NCI-H2196 (cell line): ENCODE results near the gene DNAJC6.
A peak's percentile ranks its signal among the peaks of the same experiment; 100 is the strongest.
"Not testable (repeated sequence)": the region's sequence is repeated elsewhere in the genome, so short reads cannot be mapped to it uniquely, and the experiment has no call there.

Experiments used
- DNase-seq: peaks from one replicate; lab custom pipeline; 2025; ENCODE audit not compliant: unreplicated experiment; lab: John Stamatoyannopoulos, UW

The DNAJC6 gene

DNA sequence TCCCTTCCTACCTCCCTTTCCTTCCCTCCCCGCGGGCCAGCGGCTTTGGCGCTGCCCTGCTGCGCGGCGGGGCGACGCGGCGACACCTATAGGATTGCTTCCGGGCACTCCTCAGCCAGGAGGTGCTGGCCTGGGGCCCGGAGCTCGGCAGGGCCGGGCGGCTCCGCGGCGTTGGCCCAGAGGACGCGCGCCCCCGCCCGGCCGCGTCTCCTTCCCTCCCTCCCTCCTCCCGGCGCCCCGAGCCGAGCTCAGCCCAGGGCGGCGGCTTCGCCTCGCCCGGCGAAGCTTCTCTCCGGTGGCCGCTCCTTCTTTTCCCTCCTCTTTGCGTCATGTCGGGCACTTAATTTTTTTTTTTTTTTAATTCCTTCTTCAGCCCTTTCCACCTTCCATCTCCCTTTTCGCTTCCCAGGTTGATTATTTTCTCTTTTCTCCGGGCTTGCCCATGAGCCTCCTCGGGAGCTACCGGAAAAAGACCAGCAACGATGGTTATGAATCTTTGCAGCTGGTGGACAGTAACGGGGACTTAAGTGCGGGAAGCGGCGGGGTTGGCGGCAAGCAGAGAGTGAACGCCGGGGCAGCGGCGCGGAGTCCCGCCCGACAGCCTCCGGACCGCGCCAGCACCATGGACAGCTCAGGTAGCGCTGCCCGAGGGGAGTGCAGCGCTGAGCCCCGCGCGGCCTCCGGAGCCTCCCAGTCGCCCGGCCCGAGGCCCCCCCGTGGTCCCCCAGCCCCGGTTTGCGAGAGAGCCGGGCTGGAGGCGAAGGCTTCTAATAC, at the start of gene DNAJC6:
TSS of gene DNAJC6 (plus strand) at position 240 of the 774 bp plus-strand sequence. CDS start at position 443, 203 bp downstream.
- peak; percentile 85 for DNase-seq

DNA sequence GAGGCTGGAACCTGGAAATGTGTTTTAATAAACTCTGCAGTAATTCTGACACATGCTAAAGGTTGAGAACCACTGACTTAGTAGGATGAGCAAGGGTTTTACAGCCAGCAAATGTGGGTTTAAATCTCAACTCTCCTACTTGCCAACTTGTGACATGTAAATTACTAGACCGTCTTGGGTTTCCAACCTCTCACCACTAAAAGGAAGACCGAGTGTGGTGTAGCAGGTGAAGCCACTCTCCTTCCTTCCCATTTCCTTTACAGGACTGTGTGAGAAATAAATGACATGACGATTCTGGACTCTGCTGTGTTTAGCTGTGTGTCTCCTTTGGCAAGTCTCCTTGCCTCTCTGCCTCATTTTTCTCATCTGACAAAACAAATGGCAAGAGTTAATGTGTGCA, 49.5 kb upstream of the DNAJC6 start:
- no peak for DNase-seq

DNA sequence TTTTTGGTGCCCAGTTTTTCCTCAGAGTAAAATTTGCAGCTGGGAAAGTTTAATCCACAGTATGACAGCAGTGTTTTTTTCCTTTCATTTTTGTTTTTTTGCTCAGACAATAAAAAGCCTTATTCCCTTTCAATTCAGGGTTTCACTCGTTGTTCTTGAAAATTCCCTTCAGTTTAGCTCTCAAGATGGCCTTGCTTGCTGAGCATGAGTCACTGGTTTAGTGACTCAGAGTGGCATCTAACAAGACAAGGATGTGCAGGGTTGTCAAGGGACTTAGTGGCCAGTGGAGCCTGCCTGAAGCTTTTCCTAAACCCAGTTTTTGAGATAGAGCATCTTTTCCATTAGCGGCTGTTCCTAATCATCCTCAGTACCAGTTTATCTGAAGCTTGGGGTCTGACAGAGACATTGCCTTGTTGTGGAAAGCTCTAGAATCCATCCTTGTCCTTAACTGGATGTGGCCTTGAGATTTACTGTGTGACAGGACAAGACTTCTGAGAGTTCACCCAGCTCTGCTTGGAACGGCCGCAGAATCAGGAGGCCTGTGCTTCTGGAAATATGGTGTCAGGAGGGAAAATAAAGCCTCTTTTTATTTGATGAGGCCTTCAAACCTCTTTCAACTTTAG, 48.4 kb upstream of the DNAJC6 start:
- DNase-seq, result peak; percentile 12

DNA sequence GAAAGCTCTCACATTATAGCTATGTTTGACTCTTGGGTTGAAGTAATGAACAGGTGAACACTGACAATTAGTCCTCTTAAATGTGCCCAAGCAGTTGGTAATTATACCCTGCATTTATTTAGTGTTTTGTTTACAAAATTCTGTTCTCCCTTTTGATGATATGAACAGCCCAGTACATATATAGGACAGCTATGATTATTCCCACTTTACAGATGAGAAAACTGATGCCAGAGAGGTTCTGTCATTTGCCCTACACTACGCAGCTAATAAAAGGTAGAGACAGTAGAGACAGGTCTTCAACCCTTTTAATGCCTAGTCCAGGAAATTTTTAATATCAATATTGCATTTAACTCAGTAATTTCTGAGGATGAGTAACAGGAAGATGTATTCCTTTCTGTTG, 46.1 kb upstream of the DNAJC6 start:
- DNase-seq, result no peak

DNA sequence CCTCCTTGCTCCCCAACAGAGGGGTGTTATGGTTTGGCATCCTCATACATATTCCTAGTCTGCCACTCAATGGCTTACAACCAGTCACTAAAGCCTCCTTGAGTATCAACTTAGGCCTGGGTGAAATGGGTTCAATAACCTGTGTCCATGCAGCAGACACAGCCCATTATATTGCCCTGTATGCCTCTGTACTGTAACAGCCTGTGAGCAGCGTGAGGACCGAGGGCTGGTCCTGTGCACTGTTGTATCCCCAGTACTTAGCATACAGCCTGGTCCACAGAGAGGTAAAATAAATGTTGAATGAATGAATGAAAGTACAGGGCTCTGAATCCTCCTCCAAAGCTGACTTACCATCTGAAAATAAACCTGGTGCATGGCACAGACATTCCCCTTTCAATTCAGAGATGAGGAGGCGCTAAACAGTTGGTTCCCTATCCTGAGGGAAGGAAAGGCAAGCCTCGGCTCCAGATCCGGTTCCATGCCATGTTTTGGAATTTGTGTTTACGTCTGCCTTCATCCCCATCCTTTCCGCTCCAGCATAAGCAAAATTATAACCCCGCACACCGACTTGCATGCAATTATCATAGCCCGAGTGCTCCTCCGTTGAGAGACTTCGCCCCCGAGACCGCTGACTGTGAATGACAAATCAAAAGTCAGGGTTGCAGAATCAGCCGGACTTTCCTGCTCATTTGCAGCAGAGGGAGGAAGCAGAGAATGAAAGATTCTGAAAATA, 45.0 kb upstream of the DNAJC6 start:
- no peak for DNase-seq

DNA sequence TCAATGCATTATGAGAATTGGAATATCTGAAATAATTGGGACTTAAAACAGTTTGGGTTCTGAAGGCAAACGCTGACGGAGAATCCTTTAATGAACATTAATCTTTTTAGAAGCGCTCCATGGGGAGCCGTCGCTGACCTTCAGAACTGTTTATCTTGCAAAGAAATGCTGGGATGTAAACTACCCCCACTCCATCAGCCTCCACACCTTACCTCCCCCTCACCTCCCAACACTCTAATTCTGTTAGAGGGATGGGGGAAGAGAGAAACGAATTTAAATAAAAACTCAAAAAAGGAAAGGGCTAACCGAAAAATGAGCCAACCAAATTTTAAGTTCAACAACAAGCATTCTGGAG, 44.1 kb upstream of the DNAJC6 start:
- DNase-seq, result no peak

DNA sequence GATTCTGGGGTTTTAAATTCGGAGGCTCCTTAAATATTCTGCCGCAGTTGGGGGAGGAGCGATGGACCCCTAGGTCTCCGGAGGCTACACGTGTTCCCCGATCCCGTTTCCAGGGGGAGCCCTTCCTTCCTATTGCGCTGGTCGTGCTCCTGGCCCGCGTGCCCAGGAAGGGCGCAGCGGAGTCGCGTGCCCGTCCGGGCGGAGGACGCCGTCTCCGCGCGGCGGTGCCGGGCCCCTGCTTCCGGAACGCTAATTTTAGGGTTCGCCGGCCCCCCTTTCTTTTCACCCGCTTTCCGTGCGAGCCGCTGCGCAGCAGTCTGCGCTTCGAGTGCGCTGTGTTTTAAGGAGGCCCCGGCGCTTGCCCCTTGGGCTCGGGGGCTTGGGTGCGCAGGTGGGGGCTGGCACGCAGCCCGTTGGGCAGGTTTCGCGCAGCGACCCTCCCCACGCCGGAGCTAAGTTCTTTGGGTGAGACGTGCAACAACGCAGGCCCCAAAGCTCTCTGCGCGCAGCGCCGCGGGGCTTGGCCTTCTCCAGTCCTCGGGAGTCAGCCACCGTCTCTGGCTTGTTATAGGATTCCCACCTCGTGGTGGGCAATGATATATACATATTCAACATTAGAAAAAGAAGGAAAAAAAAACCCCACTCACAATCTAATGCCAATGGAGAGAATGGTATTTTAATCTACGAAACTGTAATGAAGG, 43.5 kb upstream of the DNAJC6 start:
- no peak for DNase-seq

DNA sequence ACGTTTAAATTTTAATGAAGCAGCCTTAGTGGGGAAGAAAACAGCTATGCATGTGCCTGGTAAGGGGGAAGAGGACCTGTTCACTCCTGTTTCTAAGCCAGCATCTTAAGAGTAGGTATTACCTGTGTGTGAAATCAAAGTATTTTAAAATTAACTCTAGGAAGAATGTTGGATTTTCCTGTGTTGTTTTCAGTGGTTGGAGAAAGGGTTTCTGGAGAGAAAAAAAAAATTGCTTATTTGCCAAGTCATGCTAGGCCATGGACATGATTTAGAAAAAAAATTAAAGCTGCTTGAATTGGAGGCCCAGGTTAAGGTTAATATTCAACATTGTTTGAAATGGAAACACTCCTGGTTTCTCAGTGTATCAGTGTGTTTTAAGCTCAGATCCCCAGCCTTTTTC, 42.9 kb upstream of the DNAJC6 start:
- no peak for DNase-seq

DNA sequence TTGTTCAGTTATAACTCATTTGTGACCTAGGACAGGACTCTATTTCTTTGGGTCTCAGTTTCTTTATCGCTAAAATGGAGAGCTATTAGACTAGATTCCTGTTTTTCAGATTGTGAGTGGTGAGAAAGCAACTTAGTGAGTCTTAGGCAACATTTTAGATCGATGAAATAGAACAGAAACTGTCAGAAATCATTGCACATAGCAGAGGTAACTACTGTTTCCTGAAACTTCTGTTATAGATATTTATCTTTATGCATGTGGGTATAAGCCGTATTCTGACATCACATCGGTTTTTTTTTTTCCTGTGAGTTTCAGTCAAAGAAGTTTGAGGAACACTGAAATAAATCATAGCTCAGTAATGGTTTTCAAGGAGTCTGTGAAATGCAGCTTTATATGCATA, 42.1 kb upstream of the DNAJC6 start:
- DNase-seq, result no peak

DNA sequence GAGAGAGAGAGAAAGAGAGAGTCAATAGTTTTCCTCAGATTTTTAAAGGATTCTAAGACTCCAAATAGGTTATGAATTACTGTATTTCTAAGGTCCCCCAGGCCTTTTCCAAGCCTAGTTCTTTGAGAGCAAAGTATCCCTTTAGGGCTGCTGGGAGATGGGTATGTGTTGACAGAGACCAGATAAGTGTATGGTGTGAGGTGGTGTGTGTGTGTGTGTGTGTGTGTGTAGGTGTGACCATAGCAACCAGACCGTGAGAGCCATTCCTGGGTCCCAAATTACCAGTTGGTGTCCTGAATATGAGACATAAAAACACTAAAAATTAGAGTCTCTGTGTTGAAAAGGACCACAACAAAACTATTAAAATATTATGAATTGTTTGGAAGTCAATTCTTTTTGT, 41.7 kb upstream of the DNAJC6 start:
- no peak for DNase-seq

DNA sequence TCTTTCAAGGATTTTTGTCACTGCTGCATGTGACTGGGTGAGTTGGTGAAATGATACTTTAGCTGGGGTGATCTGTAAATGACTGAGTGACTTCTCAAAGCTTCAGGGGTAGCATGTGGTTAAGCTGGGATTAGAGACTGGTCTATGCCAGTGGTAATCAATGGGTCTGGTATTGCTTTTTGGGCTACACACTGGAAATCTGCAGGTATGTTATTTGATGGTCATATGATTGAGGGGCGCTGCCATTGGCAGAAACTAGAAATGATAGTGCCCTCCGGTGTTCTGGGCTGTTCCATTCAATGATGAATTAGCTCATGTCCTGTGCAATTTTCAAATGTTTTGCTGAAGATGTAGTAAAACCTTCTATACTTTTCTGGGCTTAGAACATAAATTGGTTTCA, 39.7 kb upstream of the DNAJC6 start:
- no peak for DNase-seq

DNA sequence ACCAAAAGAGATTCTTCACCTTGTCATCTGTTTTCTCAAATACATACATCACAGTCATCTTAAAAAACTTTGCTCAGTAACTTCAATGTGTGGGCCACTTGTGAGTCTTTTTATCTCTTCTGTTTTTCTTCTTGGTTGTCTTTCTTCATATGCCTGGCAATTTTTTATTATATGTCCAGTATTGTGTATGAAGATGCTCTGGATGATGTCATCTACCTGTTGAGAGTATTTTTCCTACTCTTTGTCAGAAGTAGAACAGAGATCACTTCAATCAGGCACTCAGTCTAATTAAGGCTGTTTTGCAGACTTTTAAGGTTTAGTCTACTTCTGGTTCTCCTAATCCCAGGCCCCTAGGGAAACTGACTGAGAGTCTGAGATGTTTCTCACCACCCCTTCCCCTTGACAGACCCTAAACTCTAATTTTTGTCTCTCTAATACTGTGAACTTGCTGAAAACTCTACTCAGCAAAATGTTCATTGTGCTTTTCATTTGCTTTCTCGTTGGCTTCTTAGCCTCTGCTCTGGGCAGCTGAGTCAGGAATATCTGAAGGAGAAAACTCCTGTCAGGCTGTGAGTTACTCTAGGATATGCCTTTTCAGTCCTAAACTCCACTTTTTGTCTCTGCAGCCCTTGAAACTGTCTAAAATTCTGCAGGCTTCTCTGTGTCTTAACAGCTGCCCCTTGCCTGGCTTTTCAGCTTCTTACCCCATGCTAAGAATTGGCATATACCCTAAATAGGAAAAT, 33.0 kb upstream of the DNAJC6 start:
- no peak for DNase-seq

DNA sequence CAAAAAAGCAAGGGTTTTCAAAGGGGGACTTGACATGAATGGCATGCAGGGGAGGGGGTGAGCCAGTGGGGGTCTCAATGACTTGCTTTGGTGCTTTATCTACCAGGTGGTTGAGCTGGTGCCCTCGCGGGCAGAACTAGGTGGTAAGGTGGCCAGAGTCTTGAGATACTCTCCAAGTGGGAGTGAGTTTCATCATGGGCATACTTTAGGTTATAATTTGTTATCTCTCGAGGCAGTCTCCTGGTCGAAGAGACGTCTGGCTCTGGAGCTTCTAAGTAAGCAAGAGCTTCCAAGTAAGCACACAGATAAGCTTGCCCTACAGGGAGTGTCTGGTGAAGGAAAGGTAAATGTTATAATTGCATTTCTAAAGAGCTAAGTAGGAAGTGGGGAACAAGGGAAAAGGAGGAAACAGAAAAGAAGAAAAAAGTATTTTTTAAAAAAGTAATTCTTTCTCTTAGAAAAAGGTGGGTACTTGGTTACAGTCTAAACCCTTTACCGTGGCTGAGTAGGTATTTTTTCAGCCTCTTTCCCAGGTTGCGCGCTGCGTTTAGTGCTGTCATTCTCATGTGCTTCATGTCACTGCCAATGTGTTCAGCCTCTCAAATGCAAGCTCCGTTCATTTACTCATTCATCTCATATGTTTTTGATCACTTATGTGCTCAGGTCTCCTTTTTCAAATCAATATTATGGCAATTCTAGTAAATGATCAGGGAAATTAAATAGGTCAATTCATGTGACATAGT, 31.6 kb upstream of the DNAJC6 start:
- no peak for DNase-seq

DNA sequence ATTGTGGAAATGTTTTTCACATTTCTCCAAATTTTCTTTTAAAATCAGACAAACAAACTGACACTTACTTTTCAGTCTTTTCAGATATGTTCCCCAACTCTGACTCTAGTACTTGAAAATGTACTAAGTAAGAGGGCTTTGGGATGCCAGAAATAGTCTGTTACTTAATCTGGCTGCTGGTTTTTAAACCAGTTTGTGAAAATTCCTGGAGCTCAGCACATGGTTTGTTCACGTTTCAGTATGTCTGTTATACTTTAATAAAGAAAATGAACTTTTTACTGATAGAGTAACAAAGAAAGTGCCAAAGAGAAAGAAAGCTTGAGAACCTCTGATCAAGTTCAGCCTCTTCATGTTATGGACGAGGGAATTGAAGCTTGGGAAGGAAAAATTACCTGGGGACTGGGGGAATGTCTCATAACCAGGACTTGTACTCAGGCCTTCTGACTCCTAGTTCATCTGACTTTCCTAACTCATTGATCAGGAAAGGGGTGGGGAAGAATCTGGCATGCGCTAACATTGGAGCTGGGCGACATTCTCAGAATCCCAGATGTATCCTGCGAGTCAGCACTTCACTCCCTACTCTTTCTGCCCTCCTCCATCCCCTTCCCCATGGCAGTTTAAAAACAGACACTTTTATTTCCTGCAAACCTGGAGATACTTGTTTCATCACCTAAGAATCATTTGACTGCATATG, 30.8 kb upstream of the DNAJC6 start:
- DNase-seq, result no peak

DNA sequence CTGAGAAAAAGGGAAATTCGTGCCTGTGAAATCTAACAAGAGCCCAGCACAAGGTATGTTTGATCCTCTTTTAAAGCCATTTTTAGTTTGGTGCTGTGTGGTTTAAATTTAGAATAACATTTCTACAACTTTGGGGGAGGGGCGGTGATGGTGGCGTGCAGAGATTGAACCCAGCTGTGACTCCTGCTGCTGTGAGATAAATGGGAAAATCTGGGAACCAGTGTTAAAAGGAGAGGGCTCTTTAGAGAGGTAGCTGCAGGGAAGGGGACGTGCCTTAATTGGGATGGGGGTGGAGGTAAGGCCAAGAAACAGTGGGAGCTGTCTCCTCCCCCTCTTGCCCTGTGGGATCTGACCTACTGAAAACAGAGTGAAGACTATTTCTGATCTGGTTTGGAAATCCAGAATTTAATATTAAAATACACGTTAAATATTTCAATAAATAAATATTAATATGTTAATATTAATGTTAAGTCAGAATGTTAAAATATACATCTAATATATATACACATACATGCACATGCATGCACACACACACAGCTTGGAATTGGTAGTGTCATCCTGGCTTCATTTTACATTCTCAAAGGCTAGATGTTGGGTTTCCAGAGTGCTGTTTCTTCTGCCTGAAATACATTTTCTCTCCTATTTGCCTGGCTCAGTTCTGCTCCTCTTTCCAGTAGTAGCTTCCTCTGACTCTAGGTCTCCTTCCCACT, 30.1 kb upstream of the DNAJC6 start:
- no peak for DNase-seq

DNA sequence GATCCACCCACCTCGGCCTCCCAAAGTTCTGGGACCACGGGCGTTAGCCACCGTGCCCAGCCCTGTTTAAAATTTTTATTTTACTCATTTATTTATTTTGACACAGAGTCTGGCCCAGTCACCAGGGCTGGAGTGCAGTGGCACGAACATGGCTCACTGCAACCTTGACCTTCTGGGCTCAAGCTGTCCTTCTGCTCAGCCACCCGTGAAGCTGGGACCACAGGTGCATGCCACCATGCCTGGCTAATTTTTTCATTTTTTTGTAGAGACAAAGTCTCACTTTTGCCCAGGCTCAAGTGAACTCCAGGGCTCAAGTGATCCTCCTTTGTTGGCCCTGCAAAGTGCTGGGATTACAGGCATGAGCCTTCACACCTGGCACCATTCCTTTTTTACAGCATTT, 27.5 kb upstream of the DNAJC6 start:
- DNase-seq, result no peak

DNA sequence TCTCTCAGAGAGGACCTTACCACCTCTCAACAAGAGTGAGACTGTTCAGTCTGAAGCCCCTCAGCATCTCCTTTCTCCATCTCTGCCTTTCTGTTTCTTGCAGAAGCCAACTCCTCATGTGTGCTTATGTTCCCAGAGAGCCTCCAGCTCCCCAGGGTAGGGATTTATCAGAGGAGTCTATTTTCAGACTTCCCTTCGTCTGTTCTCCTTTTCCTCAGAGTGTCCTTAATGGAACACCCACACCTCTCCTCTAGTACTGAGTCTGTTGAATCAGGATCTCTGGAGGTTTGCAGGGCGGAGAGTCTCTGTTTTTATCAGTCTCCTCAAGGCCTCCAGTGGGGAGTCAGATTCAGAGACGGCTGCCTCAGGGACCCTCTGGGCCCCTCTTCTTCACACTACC, 25.1 kb upstream of the DNAJC6 start:
- no peak for DNase-seq

DNA sequence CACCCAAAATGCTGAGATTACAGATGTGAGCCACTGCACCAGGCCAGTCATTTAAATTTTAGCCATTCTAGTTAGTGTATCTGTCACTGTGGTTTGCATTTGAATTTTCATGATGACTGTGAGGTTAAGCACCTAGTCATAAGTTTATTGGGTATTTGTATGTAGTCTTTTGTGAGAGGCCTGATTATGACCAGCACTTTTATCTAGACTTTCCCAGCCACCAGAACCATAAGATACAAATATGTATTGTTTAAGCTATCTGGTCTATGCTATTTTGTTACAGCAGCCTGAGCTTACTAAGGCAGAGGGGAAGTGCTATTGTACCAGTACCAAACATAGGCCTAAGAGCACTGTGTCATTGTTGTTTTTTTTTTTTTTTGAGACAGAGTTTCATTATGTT, 19.9 kb upstream of the DNAJC6 start:
- no peak for DNase-seq

DNA sequence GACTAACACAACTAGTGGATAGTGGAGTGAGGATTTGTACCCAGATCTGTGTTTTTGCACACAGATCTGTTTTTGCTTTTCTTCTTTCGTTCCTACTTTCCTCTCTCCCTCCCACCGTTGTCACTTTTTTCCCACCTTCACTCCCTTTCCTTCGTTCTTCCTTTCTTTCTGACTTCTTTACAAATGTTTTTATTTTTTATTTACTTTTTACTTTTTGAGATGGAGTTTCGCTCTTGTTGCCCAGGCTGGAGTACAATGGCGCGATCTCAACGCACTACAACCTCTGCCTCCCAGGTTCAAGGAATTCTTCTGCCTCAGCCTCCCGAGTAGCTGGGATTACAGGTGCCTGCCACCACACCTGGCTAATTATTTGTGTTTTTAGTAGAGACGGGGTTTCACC, 17.5 kb upstream of the DNAJC6 start:
- DNase-seq, result not testable (repeated sequence)
